ENCODE measurements around the gene GNPDA2.

Gene GNPDA2

DNA sequence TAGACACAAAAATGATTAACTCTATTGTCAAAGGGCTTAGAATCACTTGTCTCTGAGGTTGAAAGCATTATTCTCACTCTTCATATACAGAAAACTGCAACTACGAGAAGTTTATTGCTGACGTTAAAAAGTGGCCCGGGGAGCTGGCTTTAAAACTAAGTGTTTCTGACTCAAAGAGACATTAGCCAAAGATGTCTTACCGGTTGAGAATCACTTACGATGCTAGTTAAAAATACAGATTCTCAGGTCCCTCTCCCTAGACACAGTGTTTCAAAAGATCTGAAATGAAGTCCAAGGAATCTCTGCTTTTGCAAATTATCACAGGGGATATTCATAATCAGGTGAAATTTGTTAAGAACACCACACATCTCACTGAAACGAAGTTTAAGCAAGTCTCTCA is 1.2 kb downstream of the GNPDA2 start:
- Histone ChIP-seq H3K9me3 (no peaks in the 10 kb centered on the region), H3K27me3 (ENCODE audit: low read depth) (0 out of 2 replicates have a peak, but pooled peaks cover 4% of the 10 kb centered on the region), H3K4me1 (peaks cover 6% of the 10 kb centered on the region), H3K36me3 (replicated peaks) (no peaks in the 10 kb centered on the region), H3K4me3 (peak overlapping the region; percentile 64)
- DNase-seq (ENCODE audit: low spot score in 2 of 2): no peak
- in situ Hi-C loops (cut with MboI; ENCODE audit: low sequenced_read_pairs): no loop called here

DNA sequence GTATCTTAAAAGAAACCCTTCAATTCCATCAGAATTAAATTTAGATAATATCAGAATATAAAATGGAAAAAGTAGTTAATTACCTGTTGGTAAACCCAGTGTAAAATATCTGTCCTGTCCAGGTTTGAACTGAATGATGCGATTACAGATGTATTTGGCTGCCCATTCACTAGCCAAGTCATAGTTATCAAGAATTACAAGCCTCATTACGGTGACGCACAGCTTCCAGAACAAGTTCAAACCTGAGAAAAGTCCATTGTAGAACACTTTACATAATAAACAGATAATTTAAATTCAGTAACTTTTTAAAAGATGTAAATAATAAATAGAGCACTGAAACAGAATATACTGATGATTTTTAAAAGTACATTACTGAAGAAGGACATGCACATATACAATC is 4.4 kb downstream of the GNPDA2 start:
- in situ Hi-C loops (cut with MboI; ENCODE audit: low sequenced_read_pairs): no loop called here

DNA sequence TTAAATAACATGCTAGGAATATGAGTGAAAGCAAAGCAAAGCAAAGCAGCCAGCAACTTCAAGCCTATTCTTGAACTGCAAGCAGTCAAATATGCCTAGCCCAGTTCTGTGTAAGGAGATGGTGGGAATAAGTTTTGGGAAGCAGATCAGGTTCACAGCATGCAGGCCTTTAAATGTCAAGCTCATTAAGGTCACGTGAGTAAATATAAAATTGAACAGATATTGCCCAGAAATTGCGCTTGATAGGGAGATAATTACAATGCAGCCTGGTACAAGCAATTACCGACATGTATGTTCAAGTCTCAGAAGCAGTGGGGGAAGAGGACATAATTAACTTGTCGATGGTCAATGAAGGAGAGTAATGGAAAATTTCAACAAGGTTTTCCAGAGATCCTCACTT is 6.0 kb downstream of the GNPDA2 start:
- H3K4me3 ChIP-seq: no peak overlapping the region
- DNase-seq (ENCODE audit: low spot score in 2 of 2): no peak
- no peaks in the 10 kb centered on the region for H3K9me3 ChIP-seq
- H3K27me3 ChIP-seq (ENCODE audit: low read depth): no peaks in the 10 kb centered on the region
- no peaks in the 10 kb centered on the region for H3K36me3 ChIP-seq (replicated peaks)
- H3K4me1 ChIP-seq: peaks cover 3% of the 10 kb centered on the region
- in situ Hi-C loops (cut with MboI; ENCODE audit: low sequenced_read_pairs): no loop called here

More for the DNA sequence above, 4.4 kb downstream of the GNPDA2 start:
- no peak overlapping the region for H3K4me3 ChIP-seq
- H3K27me3 ChIP-seq (ENCODE audit: low read depth): no peaks in the 10 kb centered on the region
- H3K9me3 ChIP-seq: no peaks in the 10 kb centered on the region
- peaks cover 7% of the 10 kb centered on the region for H3K4me1 ChIP-seq
- DNase-seq (ENCODE audit: low spot score in 2 of 2): no peak
- no peaks in the 10 kb centered on the region for H3K36me3 ChIP-seq (replicated peaks)

DNA sequence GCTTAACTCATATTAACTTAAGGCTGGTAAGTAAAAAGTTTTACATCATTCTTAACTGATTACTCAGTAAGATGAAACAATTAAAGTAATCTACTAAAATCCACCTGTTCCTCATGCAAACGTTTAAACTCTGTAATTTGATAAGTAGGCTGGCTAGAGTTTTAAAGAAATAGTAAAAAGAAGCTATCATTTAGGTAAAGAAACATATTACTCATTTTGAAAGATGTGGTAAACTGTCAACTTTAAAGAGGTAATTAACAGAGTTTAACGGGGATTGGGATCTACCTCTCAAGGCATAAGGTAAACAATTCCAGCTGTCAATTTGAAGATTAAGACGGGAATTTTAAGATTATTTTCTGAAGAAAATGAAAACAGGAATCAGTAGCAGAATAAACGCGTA is 9.8 kb downstream of the GNPDA2 start:
- H3K9me3 ChIP-seq: no peaks in the 10 kb centered on the region
- in situ Hi-C loops (cut with MboI; ENCODE audit: low sequenced_read_pairs): no loop called here
- no peaks in the 10 kb centered on the region for H3K27me3 ChIP-seq (ENCODE audit: low read depth)
- H3K36me3 ChIP-seq (replicated peaks): no peaks in the 10 kb centered on the region
- DNase-seq (ENCODE audit: low spot score in 2 of 2): no peak
- peaks cover 7% of the 10 kb centered on the region for H3K4me1 ChIP-seq
- H3K4me3 ChIP-seq: no peak overlapping the region

DNA sequence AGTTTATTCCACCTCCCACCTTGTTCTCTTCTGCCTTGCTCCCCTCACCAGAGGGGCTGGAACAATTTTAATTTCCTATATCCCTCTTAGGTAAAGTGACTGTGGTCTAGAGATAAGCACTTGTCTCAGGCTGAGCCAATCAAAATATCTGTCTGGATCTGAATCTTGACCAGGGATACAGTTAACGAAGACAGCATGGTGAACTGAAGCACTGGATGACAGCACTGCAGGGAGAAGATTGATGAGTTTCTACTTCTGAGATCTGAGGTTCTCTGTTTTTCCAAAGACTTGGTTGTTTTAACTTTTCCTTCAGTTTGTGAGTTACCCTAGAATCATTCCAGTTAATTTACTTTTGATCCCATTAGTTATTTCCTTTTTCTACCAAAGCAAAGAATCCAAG is 13.2 kb downstream of the GNPDA2 start:
- Histone ChIP-seq H3K9me3 (no peaks in the 10 kb centered on the region), H3K4me3 (no peak overlapping the region), H3K27me3 (ENCODE audit: low read depth) (no peaks in the 10 kb centered on the region), H3K36me3 (replicated peaks) (peaks cover 5% of the 10 kb centered on the region; the same call in 1 of the 2 replicates), H3K4me1 (peaks cover 5% of the 10 kb centered on the region)
- in situ Hi-C loops (cut with MboI; ENCODE audit: low sequenced_read_pairs): no loop called here
- no peak for DNase-seq (ENCODE audit: low spot score in 2 of 2)

DNA sequence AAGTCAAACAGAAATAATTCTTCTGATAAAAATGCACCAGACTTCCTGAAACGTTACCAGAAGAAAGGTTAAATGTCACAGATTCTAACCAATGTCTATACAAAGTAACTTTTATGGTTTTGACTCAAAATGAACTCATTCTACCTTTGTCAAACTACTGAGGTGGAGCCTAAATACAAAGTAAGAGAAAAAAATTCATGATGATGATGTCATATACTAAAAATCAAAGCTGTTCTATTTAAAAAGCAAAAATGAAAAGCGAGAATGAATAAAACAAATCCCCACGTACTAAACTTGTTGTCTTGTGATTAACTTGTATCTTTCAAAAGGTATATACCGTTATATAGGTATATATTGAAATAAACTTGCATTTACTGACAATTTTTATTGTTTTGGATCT is 21.7 kb downstream of the GNPDA2 start:
- in situ Hi-C loops (cut with MboI; ENCODE audit: low sequenced_read_pairs): no loop called here

DNA sequence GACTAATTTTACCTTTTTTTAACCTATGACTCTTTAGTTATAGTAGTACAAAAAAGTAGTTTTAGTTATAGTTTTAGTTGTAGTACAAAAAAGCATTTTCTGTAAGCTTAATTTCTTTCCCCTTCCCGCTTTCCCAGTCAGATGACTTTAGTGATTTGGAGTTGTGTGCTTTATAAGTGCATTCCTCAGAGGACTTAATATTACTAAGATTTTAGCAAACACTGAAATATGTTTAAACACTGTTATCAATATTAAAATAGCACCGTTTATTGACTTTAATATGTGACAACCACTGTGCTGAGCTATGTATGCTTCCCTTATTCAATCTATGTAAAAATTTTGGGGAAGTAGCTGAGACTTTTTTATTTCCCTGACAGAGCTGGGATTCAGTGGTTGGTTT is 25.3 kb downstream of the GNPDA2 start:
- Histone ChIP-seq H3K4me1 (no peaks in the 10 kb centered on the region), H3K36me3 (replicated peaks) (peaks cover 72% of the 10 kb centered on the region)

More for the DNA sequence above, 21.7 kb downstream of the GNPDA2 start:
- Histone ChIP-seq H3K9me3 (no peaks in the 10 kb centered on the region), H3K4me3 (no peak overlapping the region), H3K4me1 (no peaks in the 10 kb centered on the region), H3K36me3 (replicated peaks) (peaks cover 41% of the 10 kb centered on the region), H3K27me3 (ENCODE audit: low read depth) (no peaks in the 10 kb centered on the region)
- no peak for DNase-seq (ENCODE audit: low spot score in 2 of 2)

DNA sequence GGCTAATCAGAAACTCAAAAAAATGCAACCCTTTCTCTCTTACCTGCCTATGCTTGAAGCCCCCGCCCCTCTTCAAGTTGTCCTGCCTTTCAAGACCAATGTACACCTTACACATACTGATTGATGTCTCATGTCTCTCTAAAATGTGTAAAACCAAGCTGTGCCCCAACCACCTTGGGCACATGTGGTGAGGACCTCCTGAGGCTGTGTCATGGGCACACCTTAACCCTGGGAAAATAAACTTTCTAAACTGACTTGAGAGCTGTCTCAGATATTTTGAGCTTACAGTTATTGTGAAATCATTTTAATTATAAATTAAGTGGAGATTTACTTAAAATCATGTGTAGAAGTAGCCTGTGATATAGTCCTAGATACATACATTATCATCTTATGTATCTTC is 25.9 kb downstream of the GNPDA2 start:
- in situ Hi-C loops (cut with MboI; ENCODE audit: low sequenced_read_pairs): no loop called here
- H3K4me1 ChIP-seq: no peaks in the 10 kb centered on the region
- H3K27me3 ChIP-seq (ENCODE audit: low read depth): no peaks in the 10 kb centered on the region
- H3K9me3 ChIP-seq: no peaks in the 10 kb centered on the region
- no peak overlapping the region for H3K4me3 ChIP-seq
- no peak for DNase-seq (ENCODE audit: low spot score in 2 of 2)
- H3K36me3 ChIP-seq (replicated peaks): peaks cover 78% of the 10 kb centered on the region

More for the DNA sequence above, 25.3 kb downstream of the GNPDA2 start:
- no peak for DNase-seq (ENCODE audit: low spot score in 2 of 2)
- H3K27me3 ChIP-seq (ENCODE audit: low read depth): no peaks in the 10 kb centered on the region
- no peak overlapping the region for H3K4me3 ChIP-seq
- H3K9me3 ChIP-seq: no peaks in the 10 kb centered on the region
- in situ Hi-C loops (cut with MboI; ENCODE audit: low sequenced_read_pairs): no loop called here

DNA sequence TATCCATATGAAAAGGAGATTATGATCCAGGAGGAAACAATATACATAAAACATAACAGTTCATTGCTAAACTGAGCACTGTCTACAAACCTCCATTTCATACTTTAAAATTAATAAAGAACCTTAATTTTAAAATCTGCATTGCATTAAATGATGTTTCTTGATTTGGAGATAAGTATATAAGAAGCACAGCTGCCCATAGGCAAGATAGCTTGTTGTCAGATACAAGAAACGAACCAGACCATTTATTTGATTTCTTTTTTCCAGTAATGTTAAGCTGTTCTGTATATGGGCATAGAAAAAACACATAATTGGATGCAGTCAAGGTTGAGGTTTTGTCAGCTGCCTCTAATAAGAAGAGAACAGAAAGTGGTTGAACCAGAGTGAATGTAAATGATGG is 41.7 kb downstream of the GNPDA2 start:
- no peaks in the 10 kb centered on the region for H3K9me3 ChIP-seq
- H3K4me1 ChIP-seq: peaks cover 12% of the 10 kb centered on the region
- H3K4me3 ChIP-seq: no peak overlapping the region
- in situ Hi-C loops (cut with MboI; ENCODE audit: low sequenced_read_pairs): no loop called here
- no peaks in the 10 kb centered on the region for H3K27me3 ChIP-seq (ENCODE audit: low read depth)
- DNase-seq (ENCODE audit: low spot score in 2 of 2): no peak
- H3K36me3 ChIP-seq (replicated peaks): peaks cover 70% of the 10 kb centered on the region

DNA sequence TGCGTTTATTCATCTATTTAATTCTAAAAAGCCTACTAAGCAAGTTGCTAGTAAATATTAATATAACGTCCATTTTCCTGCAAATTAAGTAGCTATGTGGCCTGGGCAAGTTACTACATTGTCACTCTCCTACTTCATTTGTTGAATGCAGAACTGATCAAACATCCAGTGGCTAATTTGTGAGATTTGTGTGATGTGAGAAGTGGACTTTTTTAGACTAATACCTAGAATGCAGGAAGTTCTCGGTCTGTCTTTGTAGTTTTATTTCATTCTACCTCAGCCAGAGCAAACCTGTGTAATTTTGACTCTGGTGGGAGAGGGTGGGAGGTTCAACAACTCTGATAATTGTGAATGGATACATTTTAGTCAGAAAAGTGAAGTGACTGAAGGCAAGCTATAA is 47.3 kb downstream of the GNPDA2 start:
- H3K4me3 ChIP-seq: peak overlapping the region; percentile 74
- no peak for DNase-seq (ENCODE audit: low spot score in 2 of 2)
- in situ Hi-C loops (cut with MboI; ENCODE audit: low sequenced_read_pairs): no loop called here
- H3K4me1 ChIP-seq: peaks cover 14% of the 10 kb centered on the region
- peaks cover 32% of the 10 kb centered on the region for H3K36me3 ChIP-seq (replicated peaks)
- no peaks in the 10 kb centered on the region for H3K27me3 ChIP-seq (ENCODE audit: low read depth)
- no peaks in the 10 kb centered on the region for H3K9me3 ChIP-seq

DNA sequence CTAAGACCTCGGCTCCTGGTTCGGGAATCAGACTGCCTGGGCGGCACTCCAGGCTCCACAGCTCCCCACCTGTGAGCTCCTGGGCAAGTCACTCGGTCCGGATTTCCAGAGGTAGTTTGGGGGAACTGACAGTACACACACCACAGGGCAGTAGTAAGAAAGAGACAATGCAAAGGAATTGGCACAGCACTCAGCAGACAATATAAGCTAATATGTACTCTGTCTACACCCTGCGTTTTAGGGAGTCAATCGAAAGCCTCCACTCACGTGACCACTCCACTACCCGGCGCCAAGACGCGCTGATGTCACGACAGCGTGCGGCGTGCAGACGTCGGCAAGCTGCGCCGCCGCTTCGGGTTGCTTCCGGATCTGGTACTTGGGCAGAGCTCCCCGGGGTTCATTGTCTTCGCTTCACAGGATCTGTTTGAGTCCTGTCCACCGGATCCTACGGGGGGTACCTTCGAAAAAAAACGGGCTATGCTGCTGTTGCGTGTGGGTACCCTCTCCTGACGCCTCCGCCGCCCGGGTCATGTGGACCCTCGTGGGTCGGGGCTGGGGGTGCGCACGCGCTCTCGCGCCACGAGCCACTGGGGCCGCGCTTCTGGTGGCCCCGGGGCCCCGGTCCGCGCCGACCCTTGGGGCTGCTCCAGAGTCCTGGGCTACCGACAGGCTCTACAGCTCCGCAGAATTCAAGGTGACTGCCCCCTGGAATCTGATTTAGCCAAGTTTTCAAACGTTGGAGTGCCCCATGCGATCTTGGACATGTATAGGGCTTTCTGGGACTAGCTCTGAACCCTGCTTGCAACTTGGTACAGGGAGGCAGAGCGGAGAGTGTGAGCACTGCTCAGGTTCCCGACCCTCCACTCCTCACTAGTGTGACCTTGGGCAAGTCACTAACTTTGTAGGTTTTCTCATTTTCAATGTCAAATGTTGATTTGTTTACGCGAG is 48.0 kb downstream of the GNPDA2 start, which contains the start of gene GUF1:
GUF1 (plus strand) TSS at position 327 of the 948 bp plus-strand sequence; CDS start at position 530, 203 bp downstream.
- Histone ChIP-seq H3K4me1 (peaks cover 14% of the 10 kb centered on the region), H3K36me3 (replicated peaks) (peaks cover 25% of the 10 kb centered on the region), H3K4me3 (peak within 1 kb of the TSS; percentile 74), H3K27me3 (ENCODE audit: low read depth) (no peaks in the 10 kb centered on the region), H3K9me3 (no peaks in the 10 kb centered on the region)
- in situ Hi-C loops (cut with MboI; ENCODE audit: low sequenced_read_pairs): no loop called here
- peak; percentile 87 to 90 for DNase-seq (ENCODE audit: low spot score in 2 of 2)

DNA sequence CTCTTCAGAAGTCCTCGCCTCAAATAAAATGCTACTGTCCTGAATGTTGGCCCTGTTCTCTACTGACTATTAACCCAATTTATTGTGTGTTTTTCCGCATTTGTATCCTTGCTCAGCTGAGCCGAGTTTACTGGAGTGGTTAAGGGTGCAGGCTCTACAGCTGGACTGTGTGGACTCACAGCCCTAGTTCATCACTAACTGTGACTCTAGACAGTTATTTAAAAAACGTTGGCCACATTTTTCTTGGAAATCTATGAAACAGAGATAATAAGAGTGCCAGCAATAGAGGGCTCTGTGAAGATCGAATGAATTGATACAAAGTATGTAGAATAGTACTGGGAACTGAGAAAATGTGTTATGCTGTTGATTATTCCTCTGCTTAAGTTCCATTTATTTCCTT is 51.0 kb downstream of the GNPDA2 start:
- peaks cover 8% of the 10 kb centered on the region for H3K27me3 ChIP-seq (ENCODE audit: low read depth)
- no peak for DNase-seq (ENCODE audit: low spot score in 2 of 2)
- H3K4me3 ChIP-seq: no peak overlapping the region
- in situ Hi-C loops (cut with MboI; ENCODE audit: low sequenced_read_pairs): no loop called here
- peaks cover 9% of the 10 kb centered on the region for H3K4me1 ChIP-seq
- no peaks in the 10 kb centered on the region for H3K9me3 ChIP-seq
- H3K36me3 ChIP-seq (replicated peaks): no peaks in the 10 kb centered on the region

DNA sequence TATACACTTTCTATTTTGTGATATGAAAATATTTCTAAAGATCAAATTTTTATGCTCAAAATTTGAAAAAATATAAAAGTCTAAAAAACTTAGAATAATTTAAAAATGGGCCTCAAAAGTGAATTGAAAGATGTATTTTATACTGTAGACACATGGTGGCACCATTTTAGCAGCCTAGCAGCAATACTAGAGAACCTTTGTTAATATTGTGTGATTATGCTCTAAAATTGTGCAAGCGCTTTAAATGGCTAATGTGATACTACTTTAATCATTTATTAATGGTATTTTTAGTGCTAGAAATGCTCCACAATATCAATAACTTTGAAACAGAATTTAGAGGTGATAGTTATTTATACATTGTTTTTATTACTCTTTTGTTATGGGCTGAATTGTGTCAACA is 51.9 kb downstream of the GNPDA2 start:
- no peak for DNase-seq (ENCODE audit: low spot score in 2 of 2)

DNA sequence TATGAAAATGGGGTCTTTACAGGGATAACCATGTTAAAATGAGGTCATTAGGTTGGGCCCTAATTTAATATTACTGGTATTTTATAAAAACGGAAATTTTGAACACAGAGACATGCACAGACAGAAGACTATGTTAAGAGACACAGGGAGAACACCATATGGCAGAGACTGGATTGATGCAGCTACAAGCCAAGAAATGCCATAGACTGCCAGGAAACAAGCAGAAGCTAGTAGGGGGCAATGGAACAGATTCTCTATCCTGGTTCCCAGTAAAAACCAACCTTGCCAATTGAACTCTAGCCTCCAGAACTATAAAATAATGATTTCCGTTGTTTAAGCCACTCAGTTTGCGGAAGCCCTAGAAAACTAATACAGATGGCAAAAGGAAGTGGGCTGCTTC is 54.7 kb downstream of the GNPDA2 start:
- H3K27me3 ChIP-seq (ENCODE audit: low read depth): peaks cover 8% of the 10 kb centered on the region
- no peak overlapping the region for H3K4me3 ChIP-seq
- no peak for DNase-seq (ENCODE audit: low spot score in 2 of 2)
- H3K4me1 ChIP-seq: no peaks in the 10 kb centered on the region
- H3K9me3 ChIP-seq: no peaks in the 10 kb centered on the region
- in situ Hi-C loops (cut with MboI; ENCODE audit: low sequenced_read_pairs): no loop called here
- no peaks in the 10 kb centered on the region for H3K36me3 ChIP-seq (replicated peaks)

More for the DNA sequence above, 51.9 kb downstream of the GNPDA2 start:
- in situ Hi-C loops (cut with MboI; ENCODE audit: low sequenced_read_pairs): no loop called here
- Histone ChIP-seq H3K4me1 (no peaks in the 10 kb centered on the region; the same call in 1 of the 2 replicates), H3K27me3 (ENCODE audit: low read depth) (peaks cover 8% of the 10 kb centered on the region), H3K9me3 (no peaks in the 10 kb centered on the region), H3K4me3 (no peak overlapping the region), H3K36me3 (replicated peaks) (no peaks in the 10 kb centered on the region)
